Measurements from ENCODE around the gene CST3.

DNA sequence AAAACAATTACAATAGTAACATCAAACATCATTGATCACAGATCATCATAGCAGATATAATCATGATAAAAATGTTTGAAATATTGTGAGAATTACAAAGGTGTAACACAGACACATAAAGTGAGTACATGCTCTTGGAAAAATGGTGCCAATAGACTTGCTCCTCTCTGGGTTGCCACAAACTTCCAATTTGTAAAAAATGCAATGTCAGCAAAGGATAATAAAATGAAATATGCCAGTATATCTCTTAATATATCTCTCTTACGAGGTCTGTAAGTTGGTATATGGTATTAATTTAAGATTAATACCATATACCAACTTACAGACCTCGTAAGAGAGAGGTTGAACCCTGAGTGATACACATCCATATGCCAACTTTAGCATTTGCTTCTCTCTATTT lies 13.4 kb upstream of the CST3 start:
- TF ChIP-seq, protein P1, sequence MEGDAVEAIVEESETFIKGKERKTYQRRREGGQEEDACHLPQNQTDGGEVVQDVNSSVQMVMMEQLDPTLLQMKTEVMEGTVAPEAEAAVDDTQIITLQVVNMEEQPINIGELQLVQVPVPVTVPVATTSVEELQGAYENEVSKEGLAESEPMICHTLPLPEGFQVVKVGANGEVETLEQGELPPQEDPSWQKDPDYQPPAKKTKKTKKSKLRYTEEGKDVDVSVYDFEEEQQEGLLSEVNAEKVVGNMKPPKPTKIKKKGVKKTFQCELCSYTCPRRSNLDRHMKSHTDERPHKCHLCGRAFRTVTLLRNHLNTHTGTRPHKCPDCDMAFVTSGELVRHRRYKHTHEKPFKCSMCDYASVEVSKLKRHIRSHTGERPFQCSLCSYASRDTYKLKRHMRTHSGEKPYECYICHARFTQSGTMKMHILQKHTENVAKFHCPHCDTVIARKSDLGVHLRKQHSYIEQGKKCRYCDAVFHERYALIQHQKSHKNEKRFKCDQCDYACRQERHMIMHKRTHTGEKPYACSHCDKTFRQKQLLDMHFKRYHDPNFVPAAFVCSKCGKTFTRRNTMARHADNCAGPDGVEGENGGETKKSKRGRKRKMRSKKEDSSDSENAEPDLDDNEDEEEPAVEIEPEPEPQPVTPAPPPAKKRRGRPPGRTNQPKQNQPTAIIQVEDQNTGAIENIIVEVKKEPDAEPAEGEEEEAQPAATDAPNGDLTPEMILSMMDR (IDR thresholded peaks at IDR 0.05) = no peak
- TF ChIP-seq ZFX (IDR thresholded peaks at IDR 0.05; ENCODE audit: borderline replicate concordance) = no peak

Measured in 22Rv1 (cell line).